Heart left ventricle (tissue), 16 donors: Measurements from ENCODE around the gene KRT81. TPM values are rescaled to one million over a fixed set of nuclear protein-coding genes. Genes with fewer than 3 reads are reported as not detected.

ENCODE experiments used
- ATAC-seq, 4 donors: fragments of 200-7000 bp; cut with Tn5 transposase; one replicate each; pipeline ENCODE4 v1.9.1; 2020 to 2022; ENCODE audit warnings: moderate library complexity in 4 of 4, mild to moderate bottlenecking in 3 of 4, moderate number of reproducible peaks in 1 of 4
- DNase-seq, 5 donors: peaks; one replicate each; pipeline ENCODE4 v3.0.0-alpha.2; 2020
- H3K27ac ChIP-seq, 12 donors: fragments of 200-600 bp; sonication (generic) in 4 of 12; one replicate each; pipeline versions ENCODE4 v1.5.0 to v1.8.0; 2016 to 2022; ENCODE audit warnings: mild to moderate bottlenecking in 2 of 12
- H3K27me3 ChIP-seq, 9 donors: fragments of 200-600 bp; sonication (generic) in 2 of 9; one replicate each; pipeline versions ENCODE4 v1.5.1 to v1.8.0; 2016 to 2022; ENCODE audit warnings: mild to moderate bottlenecking in 3 of 9
- H3K36me3 ChIP-seq, 9 donors: fragments of 200-600 bp; sonication (generic) in 2 of 9; one replicate each; pipeline versions ENCODE4 v1.5.0 to v1.8.0; 2018 to 2022; ENCODE audit warnings: mild to moderate bottlenecking in 2 of 9
- H3K4me1 ChIP-seq, 12 donors: fragments of 200-600 bp; sonication (generic) in 4 of 12; one replicate each; pipeline versions ENCODE4 v1.5.0 to v1.8.0; 2016 to 2022; ENCODE audit warnings: mild to moderate bottlenecking in 3 of 12
- H3K4me3 ChIP-seq, 12 donors: fragments of 200-600 bp; sonication (generic) in 4 of 12; one replicate each; pipeline versions ENCODE4 v1.5.0 to v1.8.0; 2017 to 2022; ENCODE audit warnings: mild to moderate bottlenecking in 9 of 12, moderate library complexity in 4 of 12
- H3K9me3 ChIP-seq, 12 donors: fragments of 200-600 bp; sonication (generic) in 4 of 12; one replicate each; pipeline versions ENCODE4 v1.5.0 to v1.8.0; 2016 to 2022; ENCODE audit warnings: mild to moderate bottlenecking in 1 of 12
- CTCF ChIP-seq, 12 donors: fragments of 200-600 bp; sonication (generic) in 4 of 12; IDR thresholded peaks; one replicate each; pipeline versions ENCODE4 v1.5.0 to v1.8.0; 2018 to 2022; ENCODE audit warnings: antibody characterized with exemption in 12 of 12, mild to moderate bottlenecking in 5 of 12
- POLR2A ChIP-seq, 2 donors: fragments of 450-650 bp; IDR thresholded peaks; one replicate each; pipeline ENCODE4 v1.6.1; 2017; ENCODE audit warnings: antibody characterized with exemption in 2 of 2, mild to moderate bottlenecking in 2 of 2, moderate library complexity in 2 of 2
- WGBS, 4 donors: extraction: QIAGEN DNeasy Blood & Tissue Kit in 2 of 4; methylation state at CpG; one replicate each; pipeline versions ENCODE4 v1.1.5 to v1.1.7; 2013 to 2018; 5-methylcytosine and 5-hydroxymethylcytosine counted together
- intact Hi-C, 10 donors: fragments of 100-400 bp; cut with DNase I; formaldehyde crosslinking; loops; one replicate each; pipeline versions ENCODE4 v1.11.1 to v1.14.2; 2022
- polyA plus RNA-seq, 2 donors: library from polyadenylated mRNA; stranded (reverse); fragments of 200-250 nt; gene quantifications; one replicate each; pipeline ENCODE4 v1.2.3, GENCODE V29; 2013
- total RNA-seq, 9 donors: library from RNA; depleted of rRNA in 2 of 9; stranded (reverse); fragments of >200 nt in 2 of 9; fragmentation: NEBNext Ultra II Directional in 3 of 9; extraction: Animal tissue kit (Norgen Biotek cat#: 25700) in 3 of 9; gene quantifications; one replicate each; pipeline versions ENCODE4 v1.1.0 to v1.2.4, GENCODE V29; 2016 to 2023
- donor health status: ischemic (EF 13 %, LVEDD 7.1; RV severe dilation, severe dysfunction).
- donor health status: healthy with polysubstance abuse.
- donor health status: DM: no; HTN: yes; CAD: no.
- donor health status: DM: no; HTN: no; CAD: no.
- donor health status: ischemic (EF 25% LVEDD 6.9; RV normal size, moderate dysfunction).
- donor health status: ischemic (EF 25% LVEDD 5.7; RV mildly dilated, moderate dysfunction).
- donor health status: healthy.
- donor health status: DM: yes; HTN: yes; CAD: no.
- donor health status: ischemic (EF 35%, LVEDD 5.7; RV mildly dilated, moderate dysfunction).
- donor health status: nonischemic (EF 11% LVEDD 7.7; RV severe dilation, severe dysfunction).
- donor health status: DM: yes; HTN: yes; CAD: no.
- donor health status: PGD.
- donor health status: ischemic (EF 29% LVEDD 5.4; RV normal size, mild dysfunction).
- donor health status: nonischemic (EF 23%, LVEDD 6.1; RV moderate dilation, normal function).

The KRT81 gene
- total and polyA plus RNA-seq, 11 donors, result not detected

DNA sequence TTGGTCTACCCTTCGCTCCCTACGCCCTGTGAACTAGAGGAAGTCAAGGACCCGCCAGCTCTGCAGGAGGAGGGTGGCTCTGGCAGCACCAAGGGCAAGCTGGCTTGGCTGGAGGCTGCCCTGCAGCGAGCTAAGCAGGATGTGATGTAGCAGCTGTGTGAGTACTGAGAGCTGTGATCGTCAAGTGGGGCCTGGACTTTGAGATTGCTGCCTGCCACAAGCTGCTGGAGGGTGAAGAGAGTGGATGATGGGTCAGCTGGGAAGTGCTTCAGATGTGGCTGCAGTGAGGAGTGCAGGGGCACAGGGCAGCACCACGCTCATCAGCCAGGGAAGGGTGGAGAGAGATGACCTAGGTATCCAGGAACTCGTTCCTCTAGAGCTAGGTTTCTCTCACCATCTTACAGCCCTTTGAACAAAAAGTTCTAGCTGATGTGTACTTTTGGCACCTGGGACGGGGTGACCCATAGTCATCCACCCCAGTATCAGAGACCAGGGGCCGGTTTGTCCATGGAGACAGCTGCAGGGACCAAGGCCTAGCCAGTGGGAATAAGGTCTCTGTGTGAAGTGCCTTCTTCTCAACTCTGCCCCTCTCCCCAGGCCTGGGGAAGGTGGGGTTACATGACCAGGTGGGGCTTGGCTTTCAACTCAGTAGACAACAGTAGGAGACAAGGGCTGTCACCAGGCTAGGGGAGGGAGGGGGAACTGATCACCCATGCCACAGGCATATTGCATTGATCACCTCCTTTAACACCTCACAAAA is 13.7 kb downstream of the KRT81 start:
- no peak for TF ChIP-seq POLR2A (IDR thresholded peaks at IDR 0.05)
- TF ChIP-seq CTCF (IDR thresholded peaks at IDR 0.05), result no peak
- ATAC-seq, result no peak
- H3K4me1 ChIP-seq, result peaks cover 0 to 29% (median 11%) of the 10 kb centered on the region in 12 donors
- no peak for DNase-seq
- H3K9me3 ChIP-seq, result no peaks in the 10 kb centered on the region
- H3K27ac ChIP-seq, result no peak overlapping the region
- WGBS, 4 donors, result 83 to 91% (median 85%) methylated on average over 8 to 9 of the region's 9 CpGs
- intact Hi-C loops, result loop anchor here in 6 of 10 donors (2.0 to 10.0 kb wide), 6 partner anchors 53 to 121 kb away; no protein-coding TSS in a partner anchor
- H3K36me3 ChIP-seq, result no peaks in the 10 kb centered on the region
- H3K4me3 ChIP-seq, result no peak overlapping the region
- peaks cover 0 to 37% (median 3%) of the 10 kb centered on the region in 9 donors for H3K27me3 ChIP-seq

DNA sequence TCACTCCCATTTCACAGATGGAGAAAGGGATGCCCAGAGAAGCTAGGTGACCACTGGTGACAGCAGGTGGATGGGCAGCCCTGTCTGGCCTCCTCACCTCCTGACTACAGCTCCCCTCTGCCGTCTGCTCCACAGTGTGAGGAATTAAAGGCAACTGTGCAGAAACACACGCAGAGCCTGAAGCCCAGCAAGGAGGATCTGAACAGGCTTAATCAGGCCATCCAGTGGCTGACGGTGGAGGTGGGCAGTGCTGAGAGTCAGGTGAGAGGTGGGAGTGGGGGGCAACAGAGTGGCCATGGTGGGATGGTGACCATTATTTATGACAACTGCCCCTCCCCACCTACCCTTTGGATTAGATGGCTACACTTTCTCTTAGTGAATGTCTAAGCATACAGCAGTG is 15.6 kb downstream of the KRT81 start:
- WGBS, 4 donors, result 72 to 92% (median 81%) methylated on average over 2 to 3 of the region's 3 CpGs
- peaks cover 0 to 46% (median 3%) of the 10 kb centered on the region in 9 donors for H3K27me3 ChIP-seq
- no peak for ATAC-seq

GRCh38 chr12:52274521-52275120 is 16.7 kb downstream of the KRT81 start, which contains the start of gene KRT86:
Gene KRT86, plus strand, starts transcription at chr12:52274645. Its CDS starts 27,272 bp downstream, at chr12:52301917.
- H3K27ac ChIP-seq, result no peak within 1 kb of the TSS
- WGBS, 4 donors, result 56 to 74% (median 65%) methylated on average over 3 of the region's 3 CpGs
- peaks cover 0 to 53% (median 3%) of the 10 kb centered on the region in 9 donors for H3K27me3 ChIP-seq
- no peaks in the 10 kb centered on the region for H3K9me3 ChIP-seq
- no peak for ATAC-seq
- no peak within 1 kb of the TSS for H3K4me3 ChIP-seq
- no peak for DNase-seq
- no peak for TF ChIP-seq POLR2A (IDR thresholded peaks at IDR 0.05)
- no peak for TF ChIP-seq CTCF (IDR thresholded peaks at IDR 0.05)
- H3K36me3 ChIP-seq, result no peaks in the 10 kb centered on the region
- intact Hi-C loops, result loop anchor here in 5 of 10 donors (2.0 to 10.0 kb wide), 6 partner anchors 20 to 117 kb away; no protein-coding TSS in a partner anchor
- peaks cover 0 to 11% (median 5%) of the 10 kb centered on the region in 12 donors for H3K4me1 ChIP-seq

More for the DNA sequence above, 15.6 kb downstream of the KRT81 start:
- peaks cover 0 to 22% (median 8%) of the 10 kb centered on the region in 12 donors for H3K4me1 ChIP-seq
- DNase-seq, result no peak
- no peaks in the 10 kb centered on the region for H3K9me3 ChIP-seq
- no peak overlapping the region for H3K27ac ChIP-seq
- no peaks in the 10 kb centered on the region for H3K36me3 ChIP-seq
- no peak overlapping the region for H3K4me3 ChIP-seq
- intact Hi-C loops, result loop anchor here in 5 of 10 donors (2.0 to 10.0 kb wide), 6 partner anchors 21 to 118 kb away; no protein-coding TSS in a partner anchor
- TF ChIP-seq POLR2A (IDR thresholded peaks at IDR 0.05) (no peak), CTCF (IDR thresholded peaks at IDR 0.05) (no peak)

DNA sequence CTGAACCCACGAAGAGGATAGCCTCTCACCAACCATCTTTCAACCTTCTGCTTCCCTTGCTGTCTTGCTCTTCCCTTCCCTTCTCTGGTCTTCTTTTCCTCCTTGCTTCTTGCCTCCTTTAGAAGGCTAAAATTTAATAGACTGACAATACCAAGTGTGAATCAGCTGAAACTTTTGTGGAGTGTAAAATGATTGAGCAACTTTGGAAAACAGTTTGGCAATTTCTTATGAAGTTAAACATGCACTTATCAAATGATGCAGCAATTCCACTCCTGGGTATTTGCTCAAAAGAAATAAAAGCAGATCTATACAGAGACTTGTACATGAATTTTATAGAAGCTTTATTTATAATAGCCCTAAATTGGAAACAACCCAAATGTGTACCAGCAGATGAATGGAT is 20.2 kb downstream of the KRT81 start:
- TF ChIP-seq CTCF (IDR thresholded peaks at IDR 0.05) (no peak), POLR2A (IDR thresholded peaks at IDR 0.05) (no peak)
- DNase-seq, result no peak
- no peaks in the 10 kb centered on the region for H3K36me3 ChIP-seq
- WGBS, 4 donors, result 74 to 79% (median 76%) methylated on average over 1 of the region's 1 CpG
- H3K27me3 ChIP-seq, result peaks cover 0 to 41% (median 0%) of the 10 kb centered on the region in 9 donors
- no peaks in the 10 kb centered on the region for H3K4me1 ChIP-seq
- no peak overlapping the region for H3K27ac ChIP-seq
- no peaks in the 10 kb centered on the region for H3K9me3 ChIP-seq
- intact Hi-C loops, result loop anchor here in 1 of 10 donors (10.0 kb wide), 1 partner anchor 46 kb away; no protein-coding TSS in a partner anchor
- ATAC-seq, result no peak
- H3K4me3 ChIP-seq, result no peak overlapping the region
